Esophagus squamous epithelium (tissue), 5 donors: ENCODE measurements around the gene CHCHD10. TPM values are rescaled to one million over a fixed set of nuclear protein-coding genes. Genes with fewer than 3 reads are reported as not detected.
A peak's percentile ranks its signal among the peaks of the same experiment; 100 is the strongest.

Experiments
- DNase-seq: peaks from one replicate; lab custom pipeline; 2025; lab: John Stamatoyannopoulos, UW
- H3K27ac ChIP-seq, 4 donors: fragments of 200-600 bp; sonication (generic); one replicate each; pipeline ENCODE4 v1.5.1; 2016 to 2019; ENCODE audit warnings: mild to moderate bottlenecking in 1 of 4
- H3K27me3 ChIP-seq, 4 donors: fragments of 200-600 bp; sonication (generic); 1 replicate in 3 of 4; 2 replicates in 1 of 4; pipeline versions ENCODE4 v1.5.1 to v1.6.0; 2017 to 2021; ENCODE audit warnings: antibody characterized with exemption in 1 of 4
- H3K36me3 ChIP-seq, 3 donors: fragments of 200-600 bp; sonication (generic); one replicate each; pipeline ENCODE4 v1.5.1; 2016 to 2019
- H3K4me1 ChIP-seq, 3 donors: fragments of 200-600 bp; sonication (generic); one replicate each; pipeline ENCODE4 v1.5.1; 2017 to 2019
- H3K4me3 ChIP-seq, 4 donors: fragments of 200-600 bp; sonication (generic); 1 replicate in 3 of 4; 2 replicates in 1 of 4; pipeline ENCODE4 v1.5.1; 2016 to 2019; ENCODE audit warnings: mild to moderate bottlenecking in 2 of 4, moderate library complexity in 1 of 4
- H3K9me3 ChIP-seq, 3 donors: fragments of 200-600 bp; sonication (generic); one replicate each; pipeline ENCODE4 v1.5.1; 2016 to 2019
- POLR2A ChIP-seq, 4 donors: fragments of 450-650 bp; IDR thresholded peaks; one replicate each; pipeline ENCODE4 v1.6.1; 2017; ENCODE audit warnings: antibody characterized with exemption in 4 of 4, mild to moderate bottlenecking in 4 of 4, moderate library complexity in 3 of 4
- WGBS, 2 donors: methylation state at CpG; one replicate each; pipeline ENCODE4 v1.1.5; 2018; 5-methylcytosine and 5-hydroxymethylcytosine counted together
- intact Hi-C: fragments of 100-400 bp; cut with DNase I; formaldehyde crosslinking; loops from one replicate; pipeline ENCODE4 v1.15.0; 2022
- total RNA-seq, 4 donors: library from RNA; depleted of rRNA; stranded (reverse); fragments of >200 nt; gene quantifications; one replicate each; pipeline ENCODE4 v1.1.0, GENCODE V29; 2016
- TF ChIP-seq, protein P1 (sequence below), 6 experiments: fragments of 450-650 bp in 4 of 6; fragments of 200-600 bp in 2 of 6; sonication (generic) in 2 of 6; IDR thresholded peaks; one replicate each; pipeline ENCODE4 v1.5.1; 2016 to 2019; ENCODE audit warnings: antibody characterized with exemption in 6 of 6, mild to moderate bottlenecking in 4 of 6, moderate library complexity in 4 of 6
- donor health status: DM: yes; HTN: yes; CAD: no.

The CHCHD10 gene
- total RNA-seq, 4 donors from 2014 or later: 7.7 to 13.9 (median 10.4) TPM

DNA sequence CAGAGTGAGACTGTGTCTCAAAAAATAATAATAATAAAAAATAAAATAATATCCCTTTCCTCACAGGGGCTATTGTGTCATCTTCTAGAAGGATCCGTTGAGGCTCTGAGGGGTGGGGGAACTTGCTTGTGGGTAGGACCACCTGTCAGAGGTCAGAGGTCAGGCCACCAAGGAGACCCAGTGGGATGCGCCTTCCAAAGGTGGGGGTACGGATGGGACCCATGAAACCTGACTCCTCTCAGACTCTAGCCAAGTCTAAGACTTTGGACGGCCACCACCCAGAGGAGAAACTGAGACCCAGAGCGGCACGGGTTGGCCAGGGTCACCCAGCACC lies 4.5 kb upstream of the CHCHD10 start:
- H3K27me3 ChIP-seq: no peaks in the 10 kb centered on the region
- DNase-seq: no peak
- H3K27ac ChIP-seq: peak overlapping the region in 3 of 4 donors; percentile 62 to 71 (median 70)
- WGBS, 2 donors: 21 to 32% methylated on average over 2 to 3 of the region's 6 CpGs
- H3K36me3 ChIP-seq: no peaks in the 10 kb centered on the region
- intact Hi-C loops: no loop called here
- H3K4me1 ChIP-seq: peaks cover 16 to 73% (median 42%) of the 10 kb centered on the region in 3 donors
- no peaks in the 10 kb centered on the region for H3K9me3 ChIP-seq
- H3K4me3 ChIP-seq: peak overlapping the region; percentile 34 to 71 (median 48)
- no peak for TF ChIP-seq POLR2A (IDR thresholded peaks at IDR 0.05)
- TF ChIP-seq, protein P1, sequence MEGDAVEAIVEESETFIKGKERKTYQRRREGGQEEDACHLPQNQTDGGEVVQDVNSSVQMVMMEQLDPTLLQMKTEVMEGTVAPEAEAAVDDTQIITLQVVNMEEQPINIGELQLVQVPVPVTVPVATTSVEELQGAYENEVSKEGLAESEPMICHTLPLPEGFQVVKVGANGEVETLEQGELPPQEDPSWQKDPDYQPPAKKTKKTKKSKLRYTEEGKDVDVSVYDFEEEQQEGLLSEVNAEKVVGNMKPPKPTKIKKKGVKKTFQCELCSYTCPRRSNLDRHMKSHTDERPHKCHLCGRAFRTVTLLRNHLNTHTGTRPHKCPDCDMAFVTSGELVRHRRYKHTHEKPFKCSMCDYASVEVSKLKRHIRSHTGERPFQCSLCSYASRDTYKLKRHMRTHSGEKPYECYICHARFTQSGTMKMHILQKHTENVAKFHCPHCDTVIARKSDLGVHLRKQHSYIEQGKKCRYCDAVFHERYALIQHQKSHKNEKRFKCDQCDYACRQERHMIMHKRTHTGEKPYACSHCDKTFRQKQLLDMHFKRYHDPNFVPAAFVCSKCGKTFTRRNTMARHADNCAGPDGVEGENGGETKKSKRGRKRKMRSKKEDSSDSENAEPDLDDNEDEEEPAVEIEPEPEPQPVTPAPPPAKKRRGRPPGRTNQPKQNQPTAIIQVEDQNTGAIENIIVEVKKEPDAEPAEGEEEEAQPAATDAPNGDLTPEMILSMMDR (IDR thresholded peaks at IDR 0.05): no peak

DNA sequence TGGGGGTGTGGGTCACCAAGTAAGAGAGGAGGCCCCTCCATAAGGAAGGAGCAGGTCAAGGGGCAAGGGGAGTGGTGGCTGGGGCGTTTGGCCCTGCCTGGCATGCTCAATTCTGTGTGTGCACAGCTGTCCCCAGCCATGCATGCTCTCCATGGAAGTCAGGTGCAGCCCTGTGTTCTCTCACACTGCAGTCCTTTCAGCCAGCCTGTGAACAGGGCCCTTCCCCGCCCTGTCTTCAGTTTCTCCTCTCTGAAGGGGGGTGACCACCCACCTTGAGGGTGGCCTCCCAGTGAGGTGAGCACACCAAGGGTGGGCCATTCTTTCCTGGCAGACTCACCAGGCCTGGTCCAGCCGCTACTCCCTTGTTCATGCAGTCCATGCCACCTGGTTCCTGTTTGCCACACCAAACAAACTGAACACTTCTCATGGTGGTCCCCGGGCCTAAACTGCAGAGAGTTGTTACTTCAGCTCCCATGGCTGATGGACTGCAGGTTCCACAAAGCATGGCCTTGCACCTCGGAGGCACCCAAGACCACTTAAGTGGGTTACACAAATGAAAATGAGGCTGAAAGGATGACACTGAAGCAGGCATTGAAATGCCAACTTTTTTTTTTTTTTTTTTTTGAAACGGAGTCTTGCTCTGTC lies 1.7 kb upstream of the CHCHD10 start:
- peaks cover 0 to 15% (median 0%) of the 10 kb centered on the region in 3 donors for H3K36me3 ChIP-seq
- H3K4me1 ChIP-seq: peaks cover 23 to 92% (median 51%) of the 10 kb centered on the region in 3 donors
- no peak overlapping the region for H3K4me3 ChIP-seq
- H3K9me3 ChIP-seq: no peaks in the 10 kb centered on the region
- intact Hi-C loops: loop anchor here (5.0 kb wide), 1 partner anchor 78 kb away; no protein-coding TSS in a partner anchor
- H3K27ac ChIP-seq: peak overlapping the region in 1 of 4 donors; percentile 5
- WGBS, 2 donors: 58 to 64% methylated on average over 3 to 6 of the region's 6 CpGs
- DNase-seq: no peak
- TF ChIP-seq, protein P1 (IDR thresholded peaks at IDR 0.05): no peak
- no peak for TF ChIP-seq POLR2A (IDR thresholded peaks at IDR 0.05)
- no peaks in the 10 kb centered on the region for H3K27me3 ChIP-seq

DNA sequence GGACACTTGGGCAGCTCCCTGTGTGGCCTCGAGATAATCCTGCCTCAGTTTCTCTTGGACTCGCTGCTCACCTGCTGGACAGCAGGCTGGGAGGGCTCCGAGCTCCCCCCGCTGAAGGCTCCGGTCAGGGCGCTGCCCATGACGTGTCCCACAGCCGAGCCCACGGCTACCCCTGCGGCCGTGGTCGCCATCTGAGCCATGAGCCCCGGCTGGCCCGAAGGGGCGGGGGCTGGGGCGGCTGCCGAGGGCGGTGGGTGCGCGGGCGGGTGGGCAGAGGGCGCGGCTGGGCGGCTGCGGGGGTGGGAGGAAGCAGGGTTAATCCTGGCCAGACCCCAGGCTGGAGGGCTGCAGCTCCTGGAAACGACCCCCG lies 484 bp downstream of the CHCHD10 start:
- no peak for DNase-seq

DNA sequence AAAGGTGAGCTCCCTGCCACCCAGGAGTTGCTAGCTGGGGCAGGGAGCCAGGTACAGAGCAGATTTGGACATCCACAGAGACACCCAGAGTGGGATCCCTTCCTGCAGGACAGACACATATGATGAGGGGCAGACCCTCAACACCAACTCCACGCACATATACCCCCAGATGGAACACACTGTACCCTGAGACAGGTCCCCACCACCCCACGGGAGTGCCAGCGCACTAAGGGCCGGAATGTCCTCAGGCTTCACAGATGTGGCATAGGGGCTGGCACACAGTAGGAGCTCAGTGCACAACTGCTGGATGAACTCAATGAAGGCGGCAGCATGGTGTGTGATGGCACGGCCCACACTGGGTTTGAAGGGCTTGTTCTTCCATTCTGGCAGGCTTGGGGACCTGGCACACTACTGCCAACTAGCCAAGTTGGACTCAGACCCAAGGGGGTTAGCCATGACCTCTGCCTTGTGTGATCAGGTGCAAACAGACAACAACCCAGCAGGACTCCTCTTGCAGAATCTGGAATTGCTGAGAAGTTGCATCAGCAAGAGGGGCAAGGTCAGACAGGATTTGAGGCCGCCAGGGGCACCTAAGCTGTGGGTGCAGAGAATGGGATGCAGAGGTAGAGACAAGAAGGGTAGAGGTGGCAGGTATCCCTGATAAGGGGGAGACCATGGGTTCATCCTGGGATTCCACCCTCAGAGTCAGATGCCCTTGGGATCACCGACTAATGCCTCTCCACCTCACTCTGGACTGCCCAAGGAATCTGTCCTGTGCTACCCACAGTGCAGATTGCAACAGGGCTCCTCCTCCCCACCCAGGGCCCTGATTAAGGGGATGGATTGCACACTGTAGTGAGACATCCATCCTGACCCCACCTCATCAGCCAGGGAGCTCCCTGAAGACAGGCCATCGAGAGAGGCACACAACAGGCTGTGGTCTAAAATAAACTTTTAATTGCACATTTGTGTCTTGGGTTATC lies 2.6 kb downstream of the CHCHD10 start:
- DNase-seq: no peak
- intact Hi-C loops: loop anchor here (5.0 kb wide), 1 partner anchor 82 kb away; no protein-coding TSS in a partner anchor
- TF ChIP-seq, protein P1 (IDR thresholded peaks at IDR 0.05): no peak
- no peak for TF ChIP-seq POLR2A (IDR thresholded peaks at IDR 0.05)
- H3K27me3 ChIP-seq: no peaks in the 10 kb centered on the region
- 82 to 90% methylated on average over 3 to 5 of the region's 9 CpGs for WGBS, 2 donors
- H3K4me3 ChIP-seq: no peak overlapping the region
- peaks cover 0 to 27% (median 0%) of the 10 kb centered on the region in 3 donors for H3K36me3 ChIP-seq
- H3K27ac ChIP-seq: no peak overlapping the region
- no peaks in the 10 kb centered on the region for H3K9me3 ChIP-seq
- H3K4me1 ChIP-seq: peaks cover 13 to 72% (median 29%) of the 10 kb centered on the region in 3 donors

More for the DNA sequence above, 484 bp downstream of the CHCHD10 start:
- Histone ChIP-seq H3K27me3 (no peaks in the 10 kb centered on the region), H3K4me3 (peak overlapping the region; percentile 57 to 84 (median 72)), H3K36me3 (peaks cover 0 to 27% (median 0%) of the 10 kb centered on the region in 3 donors), H3K9me3 (no peaks in the 10 kb centered on the region), H3K27ac (peak overlapping the region; percentile 80 to 91 (median 89)), H3K4me1 (peaks cover 13 to 92% (median 38%) of the 10 kb centered on the region in 3 donors)
- TF ChIP-seq, protein P1 (IDR thresholded peaks at IDR 0.05): no peak
- TF ChIP-seq POLR2A (IDR thresholded peaks at IDR 0.05): no peak
- intact Hi-C loops: loop anchor here (5.0 kb wide), 1 partner anchor 80 kb away; no protein-coding TSS in a partner anchor
- WGBS, 2 donors: no CpG with 5 or more reads among the region's 27 CpGs
